GM23338 (cell line): ENCODE data around the gene FYCO1. TPM values are rescaled to one million over a fixed set of nuclear protein-coding genes. Genes with fewer than 3 reads are reported as not detected.

Source experiments
- polyA plus RNA-seq: library from polyadenylated mRNA; unstranded; fragments of >200 nt; fragmentation: Nextera tagmentation; extraction: Ambion mirVana; gene quantifications from 2 replicates; pipeline ENCODE4 v1.2.1, GENCODE V29; 2016
- small RNA-seq: library from RNA; depleted of rRNA; stranded (forward); fragments of <200 nt; gene quantifications from one replicate; pipeline ENCODE3, GENCODE V24; 2014; ENCODE audit warnings: low replicate concordance
- total RNA-seq: library from RNA; depleted of rRNA; stranded (reverse); fragments of >200 nt; shearing (Covaris generic); gene quantifications from 2 replicates; pipeline ENCODE4 v1.2.3, GENCODE V29; 2014; rRNA removed

Gene FYCO1
- total and polyA plus RNA-seq, 2 experiments from 2014 or later: 4.5 to 17.2 TPM

Small RNA genes within 50 kb of the gene (small RNA-seq; reads per million reads assigned to genes)
- not detected for gene RF00019

Other genes starting within 250 kb of the FYCO1 start
- gene SLC6A20, start 199.3 kb downstream of the FYCO1 start, total RNA-seq: 0.14 TPM in 1 of 2 replicates, not detected in the other
- gene SLC6A20, start 199.3 kb downstream of the FYCO1 start, polyA plus RNA-seq: 0.05 TPM in 1 of 2 replicates, not detected in the other
- 11.6 and 13.9 TPM in 2 replicates for gene LZTFL1, start 153.7 kb downstream of the FYCO1 start, total RNA-seq
- 3.6 and 6.3 TPM in 2 replicates for gene LZTFL1, start 153.7 kb downstream of the FYCO1 start, polyA plus RNA-seq
- gene CCR9, start 109.3 kb downstream of the FYCO1 start, total RNA-seq: not detected in 2 replicates
- gene CCR9, start 109.3 kb downstream of the FYCO1 start, polyA plus RNA-seq: not detected in 2 replicates
- not detected in 2 replicates for gene CXCR6, start 52.4 kb downstream of the FYCO1 start, total RNA-seq
- 0.10 and 0.24 TPM in 2 replicates for gene CXCR6, start 52.4 kb downstream of the FYCO1 start, polyA plus RNA-seq
- not detected in 2 replicates for gene XCR1, start 31.7 kb upstream of the FYCO1 start, total RNA-seq
- not detected in 2 replicates for gene XCR1, start 31.7 kb upstream of the FYCO1 start, polyA plus RNA-seq
- not detected in 2 replicates for gene CCR1, start 212.5 kb upstream of the FYCO1 start, total RNA-seq
- gene CCR1, start 212.5 kb upstream of the FYCO1 start, polyA plus RNA-seq: 0.12 TPM in 1 of 2 replicates, not detected in the other
- gene CCR3, start 246.6 kb upstream of the FYCO1 start, total RNA-seq: not detected in 2 replicates
- not detected in 2 replicates for gene CCR3, start 246.6 kb upstream of the FYCO1 start, polyA plus RNA-seq